Measurements from ENCODE around the gene LBHD2. TPM values are rescaled to one million over a fixed set of nuclear protein-coding genes. Genes with fewer than 3 reads are reported as not detected.
A peak's percentile ranks its signal among the peaks of the same experiment; 100 is the strongest.

Gene LBHD2
- total and polyA plus RNA-seq, 2 of the 13 experiments (the other 11 are each of a cell fraction or from before 2014, with no cell fraction given), result 0.67 to 1.00 TPM

DNA sequence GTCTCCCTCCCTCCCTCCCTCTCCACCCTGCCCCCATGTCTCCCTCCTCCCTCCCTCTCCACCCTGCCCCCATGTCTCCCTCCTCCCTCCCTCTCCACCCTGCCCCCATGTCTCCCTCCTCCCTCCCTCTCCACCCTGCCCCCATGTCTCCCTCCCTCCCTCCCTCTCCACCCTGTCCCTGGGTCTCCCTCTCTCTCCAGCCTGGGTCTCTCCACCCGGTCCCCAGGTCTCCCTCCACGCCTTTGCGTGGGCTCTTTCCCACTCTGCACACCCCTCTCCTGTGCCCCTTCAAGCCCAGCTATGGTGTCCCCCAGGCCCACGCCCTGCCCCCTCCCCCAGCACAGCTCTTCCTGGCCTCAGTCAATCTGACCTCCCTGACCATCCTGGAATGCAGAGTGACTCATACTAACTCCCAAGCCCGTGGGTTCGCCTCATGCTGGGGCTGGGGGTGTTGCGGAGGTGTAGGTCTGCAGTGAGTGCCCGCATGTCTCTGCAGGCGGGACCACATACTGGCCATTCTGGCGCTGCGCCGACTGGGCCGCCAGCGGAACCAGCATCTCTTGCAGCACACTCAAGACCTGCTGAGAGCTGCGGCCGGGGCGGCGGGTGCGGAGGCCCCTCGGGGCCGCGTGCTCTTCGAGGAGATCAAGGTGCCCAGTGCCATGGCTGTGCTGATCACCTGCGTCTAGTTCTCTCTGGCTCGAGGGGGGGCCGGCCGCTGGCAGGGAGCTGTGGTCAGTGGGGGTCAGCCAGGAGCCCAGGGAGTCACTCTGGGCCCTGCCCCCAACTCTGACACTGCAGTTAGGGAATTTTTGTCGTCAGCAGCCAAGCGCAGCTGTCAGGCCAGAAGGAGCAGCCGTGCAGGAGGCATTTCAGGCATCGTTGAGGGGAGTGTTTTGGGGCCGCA, 25.8 kb downstream of the LBHD2 start (continued):
- TF ChIP-seq TBX3 (IDR thresholded peaks at IDR 0.05; ENCODE audit: borderline replicate concordance), result no peak
- TF ChIP-seq HOXA7 (CRISPR knock-in tag; IDR thresholded peaks at IDR 0.05), result no peak
- TF ChIP-seq ZNF850 (CRISPR knock-in tag; conservative IDR thresholded peaks at IDR 0.05), result no peak
- TF ChIP-seq ZNF614 (CRISPR knock-in tag; IDR thresholded peaks at IDR 0.05; ENCODE audit: borderline replicate concordance), result no peak
- TF ChIP-seq MBNL3 (CRISPR knock-in tag; conservative IDR thresholded peaks at IDR 0.05), result no peak
- no peak for TF ChIP-seq ZSCAN20 (CRISPR knock-in tag; IDR thresholded peaks at IDR 0.05; ENCODE audit: borderline replicate concordance)
- TF ChIP-seq, protein P1, sequence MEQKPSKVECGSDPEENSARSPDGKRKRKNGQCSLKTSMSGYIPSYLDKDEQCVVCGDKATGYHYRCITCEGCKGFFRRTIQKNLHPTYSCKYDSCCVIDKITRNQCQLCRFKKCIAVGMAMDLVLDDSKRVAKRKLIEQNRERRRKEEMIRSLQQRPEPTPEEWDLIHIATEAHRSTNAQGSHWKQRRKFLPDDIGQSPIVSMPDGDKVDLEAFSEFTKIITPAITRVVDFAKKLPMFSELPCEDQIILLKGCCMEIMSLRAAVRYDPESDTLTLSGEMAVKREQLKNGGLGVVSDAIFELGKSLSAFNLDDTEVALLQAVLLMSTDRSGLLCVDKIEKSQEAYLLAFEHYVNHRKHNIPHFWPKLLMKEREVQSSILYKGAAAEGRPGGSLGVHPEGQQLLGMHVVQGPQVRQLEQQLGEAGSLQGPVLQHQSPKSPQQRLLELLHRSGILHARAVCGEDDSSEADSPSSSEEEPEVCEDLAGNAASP (CRISPR knock-in tag; IDR thresholded peaks at IDR 0.05; ENCODE audit: borderline replicate concordance), result no peak
- TF ChIP-seq MIER2 (CRISPR knock-in tag; IDR thresholded peaks at IDR 0.05), result no peak
- no peak for TF ChIP-seq KDM3A (CRISPR knock-in tag; IDR thresholded peaks at IDR 0.05; ENCODE audit: low read depth)
- no peak for TF ChIP-seq ERF (CRISPR knock-in tag; IDR thresholded peaks at IDR 0.05)
- TF ChIP-seq, protein P2, sequence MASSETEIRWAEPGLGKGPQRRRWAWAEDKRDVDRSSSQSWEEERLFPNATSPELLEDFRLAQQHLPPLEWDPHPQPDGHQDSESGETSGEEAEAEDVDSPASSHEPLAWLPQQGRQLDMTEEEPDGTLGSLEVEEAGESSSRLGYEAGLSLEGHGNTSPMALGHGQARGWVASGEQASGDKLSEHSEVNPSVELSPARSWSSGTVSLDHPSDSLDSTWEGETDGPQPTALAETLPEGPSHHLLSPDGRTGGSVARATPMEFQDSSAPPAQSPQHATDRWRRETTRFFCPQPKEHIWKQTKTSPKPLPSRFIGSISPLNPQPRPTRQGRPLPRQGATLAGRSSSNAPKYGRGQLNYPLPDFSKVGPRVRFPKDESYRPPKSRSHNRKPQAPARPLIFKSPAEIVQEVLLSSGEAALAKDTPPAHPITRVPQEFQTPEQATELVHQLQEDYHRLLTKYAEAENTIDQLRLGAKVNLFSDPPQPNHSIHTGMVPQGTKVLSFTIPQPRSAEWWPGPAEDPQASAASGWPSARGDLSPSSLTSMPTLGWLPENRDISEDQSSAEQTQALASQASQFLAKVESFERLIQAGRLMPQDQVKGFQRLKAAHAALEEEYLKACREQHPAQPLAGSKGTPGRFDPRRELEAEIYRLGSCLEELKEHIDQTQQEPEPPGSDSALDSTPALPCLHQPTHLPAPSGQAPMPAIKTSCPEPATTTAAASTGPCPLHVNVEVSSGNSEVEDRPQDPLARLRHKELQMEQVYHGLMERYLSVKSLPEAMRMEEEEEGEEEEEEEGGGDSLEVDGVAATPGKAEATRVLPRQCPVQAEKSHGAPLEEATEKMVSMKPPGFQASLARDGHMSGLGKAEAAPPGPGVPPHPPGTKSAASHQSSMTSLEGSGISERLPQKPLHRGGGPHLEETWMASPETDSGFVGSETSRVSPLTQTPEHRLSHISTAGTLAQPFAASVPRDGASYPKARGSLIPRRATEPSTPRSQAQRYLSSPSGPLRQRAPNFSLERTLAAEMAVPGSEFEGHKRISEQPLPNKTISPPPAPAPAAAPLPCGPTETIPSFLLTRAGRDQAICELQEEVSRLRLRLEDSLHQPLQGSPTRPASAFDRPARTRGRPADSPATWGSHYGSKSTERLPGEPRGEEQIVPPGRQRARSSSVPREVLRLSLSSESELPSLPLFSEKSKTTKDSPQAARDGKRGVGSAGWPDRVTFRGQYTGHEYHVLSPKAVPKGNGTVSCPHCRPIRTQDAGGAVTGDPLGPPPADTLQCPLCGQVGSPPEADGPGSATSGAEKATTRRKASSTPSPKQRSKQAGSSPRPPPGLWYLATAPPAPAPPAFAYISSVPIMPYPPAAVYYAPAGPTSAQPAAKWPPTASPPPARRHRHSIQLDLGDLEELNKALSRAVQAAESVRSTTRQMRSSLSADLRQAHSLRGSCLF (CRISPR knock-in tag; IDR thresholded peaks at IDR 0.05; ENCODE audit: borderline replicate concordance), result no peak
- no peak for TF ChIP-seq RAD21 (CRISPR knock-in tag; IDR thresholded peaks at IDR 0.05)
- TF ChIP-seq ELF3 (CRISPR knock-in tag; IDR thresholded peaks at IDR 0.05), result no peak
- no peak for TF ChIP-seq EP300 (IDR thresholded peaks at IDR 0.05; ENCODE audit: low read depth in 2 of 2, low read length in 2 of 2)
- no peak for TF ChIP-seq EP300 (CRISPR knock-in tag; IDR thresholded peaks at IDR 0.05; ENCODE audit: borderline replicate concordance)
- TF ChIP-seq ZNF563 (CRISPR knock-in tag; IDR thresholded peaks at IDR 0.05), result no peak
- peak; percentile 98 for TF ChIP-seq ZNF746 (CRISPR knock-in tag; IDR thresholded peaks at IDR 0.05)
- TF ChIP-seq ZNF780A (CRISPR knock-in tag; IDR thresholded peaks at IDR 0.05), result no peak
- no peak for TF ChIP-seq U2AF1 (optimal IDR thresholded peaks at IDR 0.05; ENCODE audit: low read depth, low read length)
- no peak for TF ChIP-seq ZSCAN29 (CRISPR knock-in tag; conservative IDR thresholded peaks at IDR 0.05)
- TF ChIP-seq SYNCRIP (IDR thresholded peaks at IDR 0.05; ENCODE audit: insufficient read depth, low read depth, low read length), result no peak
- peak; percentile 96 for TF ChIP-seq FOSL2 (CRISPR knock-in tag; IDR thresholded peaks at IDR 0.05)
- TF ChIP-seq SNRNP70 (IDR thresholded peaks at IDR 0.05; ENCODE audit: low read depth, low read length), result no peak
